GM21786 (cell line): ENCODE measurements around the gene FAM25A.
"Not testable (repeated sequence)": the region's sequence is repeated elsewhere in the genome, so short reads cannot be mapped to it uniquely, and the experiment has no call there.

Experiments
- ATAC-seq: cut with Tn5 transposase; IDR thresholded peaks from one replicate; pipeline ENCODE4 v1.9.1; 2021; ENCODE audit not compliant: unreplicated experiment

FAM25A gene

DNA sequence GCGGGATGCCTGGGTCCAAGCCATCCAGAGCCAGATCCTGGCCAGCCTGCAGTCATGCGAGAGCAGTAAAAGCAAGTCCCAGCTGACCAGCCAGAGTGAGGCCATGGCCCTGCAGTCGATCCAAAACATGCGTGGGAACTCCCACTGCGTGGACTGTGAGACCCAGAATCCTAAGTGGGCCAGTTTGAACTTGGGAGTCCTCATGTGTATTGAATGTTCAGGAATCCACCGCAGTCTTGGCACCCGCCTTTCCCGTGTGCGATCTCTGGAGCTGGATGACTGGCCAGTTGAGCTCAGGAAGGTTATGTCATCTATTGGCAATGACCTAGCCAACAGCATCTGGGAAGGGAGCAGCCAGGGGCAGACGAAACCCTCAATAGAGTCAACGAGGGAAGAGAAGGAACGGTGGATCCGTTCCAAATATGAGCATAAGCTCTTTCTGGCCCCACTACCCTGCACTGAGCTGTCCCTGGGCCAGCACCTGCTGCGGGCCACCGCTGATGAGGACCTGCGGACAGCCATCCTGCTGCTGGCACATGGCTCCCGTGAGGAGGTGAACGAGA is 10.9 kb upstream of the FAM25A start:
- not testable (repeated sequence) for ATAC-seq

GRCh38 chr10:87013528-87013927 is 6.6 kb upstream of the FAM25A start:
- ATAC-seq: not testable (repeated sequence)

- not testable (repeated sequence) for ATAC-seq
These were observed 4.9 kb upstream of the FAM25A start for GRCh38 chr10:87014986-87015716.

DNA sequence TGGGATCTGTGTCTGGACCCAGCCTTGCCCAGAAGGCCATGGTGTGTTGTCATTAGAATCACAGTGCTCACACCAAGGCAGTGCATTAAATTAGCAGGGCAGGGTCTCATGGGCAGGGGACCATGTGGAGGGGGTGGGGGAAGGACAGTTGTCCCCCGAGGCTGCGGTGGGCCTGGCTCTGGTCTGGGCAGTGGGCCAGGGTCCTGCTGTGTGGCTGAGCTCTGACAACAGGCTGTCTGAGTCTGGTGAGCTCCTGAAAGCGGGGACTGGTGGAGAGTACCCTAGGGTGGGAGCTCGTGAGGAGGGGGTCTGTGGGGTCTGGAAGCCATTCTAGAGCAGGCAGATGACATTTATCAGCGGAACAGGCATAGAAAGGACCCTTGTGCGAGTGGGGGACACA is 2.0 kb upstream of the FAM25A start:
- ATAC-seq: not testable (repeated sequence)

DNA sequence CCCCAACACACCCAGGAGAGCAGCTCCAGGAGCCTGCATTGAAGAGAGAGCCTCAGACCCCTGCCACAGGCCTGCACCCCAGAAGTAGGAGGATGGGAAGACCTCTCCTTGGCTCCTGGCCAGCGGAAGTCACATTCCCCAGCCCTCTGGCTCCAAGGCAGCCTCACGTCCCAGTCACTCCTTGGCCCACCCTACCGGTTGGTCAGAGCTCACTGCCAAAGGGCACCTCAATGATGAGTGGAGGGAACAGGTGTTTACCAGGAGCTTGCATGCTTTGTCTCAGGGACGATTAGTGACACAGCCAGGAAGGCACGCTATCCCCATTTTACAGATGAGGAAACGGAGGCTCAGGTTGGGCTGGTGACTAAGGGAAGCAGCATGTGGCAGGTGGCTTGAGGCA is 1.0 kb upstream of the FAM25A start:
- not testable (repeated sequence) for ATAC-seq

GRCh38 chr10:87019504-87019903 is 590 bp upstream of the FAM25A start:
- ATAC-seq: not testable (repeated sequence)

DNA sequence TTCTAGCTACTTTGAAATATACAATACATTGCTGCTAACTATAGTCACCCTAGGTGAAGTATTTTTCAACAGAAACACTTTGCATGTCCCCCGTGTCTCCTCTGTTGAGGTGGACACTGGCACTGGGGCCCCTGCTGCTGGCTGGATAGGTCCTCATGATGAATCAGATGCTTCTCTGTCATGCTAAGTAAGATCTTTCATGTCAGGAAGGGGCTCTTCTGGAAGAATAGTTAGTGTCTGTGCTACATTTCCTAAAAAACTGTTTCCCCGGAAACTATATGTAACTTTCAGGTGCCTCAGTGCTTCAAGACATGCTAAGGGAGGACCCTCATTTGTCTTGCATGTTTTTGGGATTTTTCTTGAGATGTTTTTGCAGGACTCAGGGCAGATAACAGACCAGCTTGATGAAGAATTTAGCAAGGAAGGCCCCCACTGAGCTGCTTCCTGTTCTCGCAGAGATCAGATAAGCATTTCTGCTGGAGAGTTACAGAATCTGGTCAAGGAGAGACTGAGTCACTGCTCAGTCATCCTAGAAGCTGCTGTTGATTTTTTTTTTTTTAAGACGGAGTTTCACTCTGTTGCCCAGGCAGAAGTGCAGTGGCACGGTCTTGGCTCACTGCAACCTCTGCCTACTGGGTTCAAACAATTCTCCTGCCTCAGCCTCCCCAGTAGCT is 5.3 kb downstream of the FAM25A start:
- ATAC-seq: not testable (repeated sequence)

DNA sequence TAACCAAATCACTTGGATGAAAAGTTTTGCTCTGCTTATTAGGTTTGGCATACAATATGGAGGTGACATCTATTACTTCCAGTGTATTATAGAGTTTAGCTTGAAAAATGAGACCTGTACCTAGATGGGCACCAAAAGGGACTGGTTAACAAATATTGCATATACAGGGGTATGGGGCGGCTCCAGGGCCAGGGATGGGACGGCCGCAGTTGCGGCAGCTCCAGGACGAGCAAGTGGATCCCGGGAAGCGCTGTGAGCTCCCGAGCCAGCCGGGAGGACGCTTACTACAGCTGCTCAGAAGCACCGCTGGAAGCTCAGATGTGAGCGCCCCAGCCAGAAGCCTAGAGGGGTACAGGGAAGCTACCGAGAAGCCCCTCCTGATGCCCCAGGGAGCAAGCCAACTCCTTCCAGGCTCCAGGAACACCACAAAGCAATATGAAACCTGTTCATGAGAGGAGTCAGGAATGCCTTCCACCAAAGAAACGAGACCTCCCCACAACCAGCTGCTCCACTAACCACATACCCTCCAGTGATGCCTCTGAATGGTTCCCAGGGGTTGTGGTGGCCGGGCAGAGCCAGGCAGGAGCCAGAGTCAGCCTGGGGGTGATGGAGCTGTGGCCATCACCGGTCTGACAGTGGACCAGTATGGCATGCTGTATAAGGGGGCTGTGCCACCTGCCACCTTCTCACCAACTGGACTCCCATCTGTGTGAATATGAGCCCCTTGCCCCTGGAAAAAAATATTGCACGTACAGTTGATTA is 6.8 kb downstream of the FAM25A start:
- not testable (repeated sequence) for ATAC-seq

DNA sequence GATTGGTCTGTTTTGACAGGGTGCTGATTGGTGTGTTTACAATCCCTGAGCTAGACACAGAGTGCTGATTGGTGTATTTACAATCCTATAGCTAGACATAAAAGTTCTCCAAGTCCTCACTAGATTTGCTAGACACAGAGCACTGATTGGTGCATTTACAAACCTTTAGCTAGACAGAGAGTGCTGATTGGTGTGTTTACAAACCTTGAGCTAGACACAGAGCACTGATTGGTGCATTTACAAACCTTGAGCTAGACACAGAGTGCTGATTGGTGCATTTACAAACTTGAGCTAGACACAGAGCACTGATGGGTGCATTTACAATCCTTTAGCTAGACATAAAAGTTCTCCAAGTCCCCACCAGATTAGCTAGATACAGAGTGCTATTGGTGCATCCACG is 10.3 kb downstream of the FAM25A start:
- ATAC-seq: not testable (repeated sequence)

- no peak for ATAC-seq
These were observed 11.0 kb downstream of the FAM25A start for GRCh38 chr10:87030912-87031635.

DNA sequence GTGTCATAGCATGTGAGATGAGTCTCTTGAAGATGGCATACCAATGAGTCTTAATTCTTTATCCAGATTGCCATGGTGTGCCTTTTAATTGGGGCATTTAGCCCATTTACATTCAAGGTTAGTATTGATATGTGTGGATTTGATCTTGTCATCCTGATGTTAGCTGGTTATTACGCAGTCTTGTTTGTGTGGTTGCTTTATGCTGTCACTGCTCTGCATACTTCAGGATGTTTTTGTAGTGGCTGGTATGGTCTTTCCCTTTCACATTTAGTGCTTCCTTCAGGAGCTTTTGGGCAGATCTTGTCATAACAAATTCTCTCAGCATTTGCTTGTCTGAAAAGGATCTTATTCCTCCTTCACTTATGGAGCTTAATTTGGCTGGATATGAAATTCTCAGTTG is 16.5 kb downstream of the FAM25A start:
- ATAC-seq: no peak

DNA sequence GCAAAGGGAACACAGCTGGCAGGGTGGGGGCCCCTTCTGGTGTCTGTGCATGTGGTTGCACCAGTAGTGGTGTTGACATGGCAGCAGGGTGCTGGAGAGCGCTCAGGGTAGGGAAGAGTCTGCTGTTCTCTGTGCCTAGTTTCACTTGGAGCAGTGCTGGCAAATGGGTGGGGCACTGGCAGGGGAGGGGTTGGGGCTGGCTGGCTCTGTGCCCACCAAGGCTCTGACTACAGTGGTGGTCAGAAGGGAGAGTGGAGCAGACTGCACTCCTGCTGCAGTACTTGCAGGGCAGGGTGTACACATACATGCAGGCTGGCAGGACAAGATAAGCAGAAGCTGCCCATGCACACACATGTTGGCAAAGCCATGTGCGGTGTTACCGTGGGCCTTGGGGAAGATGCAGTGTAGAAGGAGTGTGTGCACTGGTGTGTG is 18.2 kb downstream of the FAM25A start:
- ATAC-seq: no peak

DNA sequence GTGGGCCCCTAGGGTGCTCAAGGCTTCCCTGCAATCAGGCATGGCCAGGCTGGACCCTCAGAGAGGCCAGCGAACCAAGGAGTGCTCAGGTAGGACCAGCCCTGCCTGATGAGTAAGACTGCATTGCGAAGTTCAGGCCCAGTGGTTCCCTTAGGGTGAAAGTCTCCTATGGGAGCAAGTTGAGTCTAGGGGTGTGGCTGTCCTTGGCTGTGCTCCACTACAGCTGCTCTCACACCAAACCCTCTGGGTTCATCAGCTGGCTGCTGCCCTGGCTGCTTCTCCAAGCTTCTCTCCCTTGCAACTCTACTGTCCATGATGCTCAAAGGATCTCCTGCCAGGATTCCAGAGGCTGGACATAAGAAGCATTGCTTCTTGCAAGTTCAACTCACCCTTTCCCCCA is 18.7 kb downstream of the FAM25A start:
- ATAC-seq: no peak

GRCh38 chr10:87043579-87043978 is 23.5 kb downstream of the FAM25A start:
- ATAC-seq: not testable (repeated sequence)

DNA sequence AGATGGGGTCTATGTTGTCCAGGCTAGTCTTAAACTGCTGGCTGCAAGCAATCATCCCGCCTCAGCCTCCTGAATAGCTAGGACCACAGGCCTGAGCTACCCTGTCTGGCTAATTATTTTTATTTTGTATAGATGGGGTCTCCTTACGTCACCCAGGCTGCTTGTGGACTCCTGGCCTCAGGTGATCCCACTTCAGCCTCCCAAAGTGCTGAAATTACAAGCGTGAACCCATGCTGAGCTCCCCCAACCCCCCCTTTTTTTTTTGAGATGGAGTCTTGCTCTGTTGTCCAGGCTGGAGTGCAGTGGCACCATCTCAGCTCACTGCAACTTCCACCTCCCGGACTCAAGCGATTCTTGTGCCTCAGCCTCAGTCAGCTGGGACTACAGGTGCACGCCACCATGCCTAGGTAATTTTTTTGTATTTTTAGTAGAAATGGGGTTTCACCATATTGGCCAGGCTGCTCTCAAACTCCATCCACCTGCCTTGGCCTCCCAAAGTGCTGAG is 25.4 kb downstream of the FAM25A start:
- no peak for ATAC-seq

DNA sequence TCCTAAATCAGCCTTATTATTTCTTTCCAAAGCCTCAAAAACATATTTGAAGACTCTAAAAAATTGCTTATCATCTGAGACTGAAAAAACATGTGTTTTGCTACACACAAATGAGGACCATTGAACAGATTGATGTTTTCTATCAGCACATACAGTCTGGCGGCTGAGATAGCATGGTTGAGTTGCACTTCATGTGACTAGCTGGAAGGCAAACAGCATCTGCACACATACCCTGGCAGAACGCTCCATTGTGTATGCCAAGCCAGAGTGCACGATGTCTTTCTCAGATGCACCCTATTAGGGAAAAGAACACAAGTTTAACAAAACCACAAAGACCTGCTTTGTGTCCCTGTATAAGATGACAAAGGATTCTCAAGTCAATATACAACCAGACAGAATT is 33.0 kb downstream of the FAM25A start:
- no peak for ATAC-seq

- ATAC-seq: no peak
These were observed 33.6 kb downstream of the FAM25A start for GRCh38 chr10:87053577-87054181.

GRCh38 chr10:87054373-87055295 is 34.5 kb downstream of the FAM25A start:
- ATAC-seq: no peak

DNA sequence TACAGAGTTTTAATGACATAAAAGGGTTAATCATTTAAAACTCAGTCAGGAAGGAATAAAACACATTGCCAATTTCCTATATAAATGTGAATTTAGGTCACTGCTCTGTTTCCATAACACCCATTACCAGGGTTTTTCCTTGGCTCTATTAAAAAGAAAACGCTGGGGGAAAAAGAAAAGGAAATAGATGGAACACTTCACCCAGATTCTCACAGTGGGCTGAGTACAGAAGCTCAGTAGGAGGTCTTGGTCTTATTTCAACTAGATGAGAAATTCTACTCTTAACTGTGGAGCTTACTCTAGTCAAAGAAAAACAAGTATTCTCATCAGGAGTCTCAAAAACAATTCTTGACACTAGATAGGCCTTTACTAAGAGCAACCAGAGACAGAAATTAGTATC is 38.1 kb downstream of the FAM25A start:
- ATAC-seq: no peak
